ENCODE data around the gene IRAK3. TPM values are rescaled to one million over a fixed set of nuclear protein-coding genes. Genes with fewer than 3 reads are reported as not detected.

Gene IRAK3
- total RNA-seq, 2 donors from 2014 or later = 0.27 to 0.59 TPM

DNA sequence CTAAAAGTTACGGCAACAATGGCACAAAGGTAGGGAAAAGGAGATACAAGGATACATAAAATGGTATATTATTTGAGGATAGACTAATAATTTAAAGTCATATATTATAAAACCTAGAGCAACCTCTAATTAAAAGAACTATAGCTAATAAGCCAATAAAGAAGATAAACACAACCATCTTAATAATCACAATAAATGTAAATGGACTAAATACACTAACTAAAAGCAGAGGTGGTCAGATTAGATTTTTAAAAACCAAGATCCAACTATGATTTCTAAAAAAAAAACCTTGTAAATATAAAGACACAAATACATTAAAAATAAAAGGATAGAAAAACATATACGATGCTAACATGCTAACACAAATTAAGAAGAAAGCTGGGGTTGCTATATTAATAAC is 47.7 kb upstream of the IRAK3 start:
- H3K9ac ChIP-seq (ENCODE audit: extremely low read depth, low read length, poor library complexity, severe bottlenecking) = no peak overlapping the region
- TF ChIP-seq, protein P1, sequence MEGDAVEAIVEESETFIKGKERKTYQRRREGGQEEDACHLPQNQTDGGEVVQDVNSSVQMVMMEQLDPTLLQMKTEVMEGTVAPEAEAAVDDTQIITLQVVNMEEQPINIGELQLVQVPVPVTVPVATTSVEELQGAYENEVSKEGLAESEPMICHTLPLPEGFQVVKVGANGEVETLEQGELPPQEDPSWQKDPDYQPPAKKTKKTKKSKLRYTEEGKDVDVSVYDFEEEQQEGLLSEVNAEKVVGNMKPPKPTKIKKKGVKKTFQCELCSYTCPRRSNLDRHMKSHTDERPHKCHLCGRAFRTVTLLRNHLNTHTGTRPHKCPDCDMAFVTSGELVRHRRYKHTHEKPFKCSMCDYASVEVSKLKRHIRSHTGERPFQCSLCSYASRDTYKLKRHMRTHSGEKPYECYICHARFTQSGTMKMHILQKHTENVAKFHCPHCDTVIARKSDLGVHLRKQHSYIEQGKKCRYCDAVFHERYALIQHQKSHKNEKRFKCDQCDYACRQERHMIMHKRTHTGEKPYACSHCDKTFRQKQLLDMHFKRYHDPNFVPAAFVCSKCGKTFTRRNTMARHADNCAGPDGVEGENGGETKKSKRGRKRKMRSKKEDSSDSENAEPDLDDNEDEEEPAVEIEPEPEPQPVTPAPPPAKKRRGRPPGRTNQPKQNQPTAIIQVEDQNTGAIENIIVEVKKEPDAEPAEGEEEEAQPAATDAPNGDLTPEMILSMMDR (conservative IDR thresholded peaks at IDR 0.05) = no peak
- H3K27me3 ChIP-seq (ENCODE audit: control insufficient read depth, insufficient read depth, low read length, poor library complexity, severe bottlenecking) = no peaks in the 10 kb centered on the region
- no peak overlapping the region for H3K4me3 Mint-ChIP-seq
- no peak overlapping the region for H3K27ac ChIP-seq (ENCODE audit: low read depth, low read length)
- H3K27me3 Mint-ChIP-seq (ENCODE audit: insufficient read depth) = no peaks in the 10 kb centered on the region
- H3K4me3 ChIP-seq (ENCODE audit: low read length) = no peak overlapping the region
- peaks cover 2% of the 10 kb centered on the region for H3K4me1 Mint-ChIP-seq
- H3K9me3 Mint-ChIP-seq = peaks cover 38% of the 10 kb centered on the region
- peaks cover 38% of the 10 kb centered on the region for H3K9me3 ChIP-seq (ENCODE audit: control insufficient read depth, low read length)
- DNase-seq = no peak
- peaks cover 57% of the 10 kb centered on the region for H3K36me3 ChIP-seq (ENCODE audit: control insufficient read depth, insufficient read depth, low read length)
- H3K36me3 Mint-ChIP-seq (ENCODE audit: low read depth) = peaks cover 45% of the 10 kb centered on the region
- no peaks in the 10 kb centered on the region for H3K4me1 ChIP-seq (ENCODE audit: control insufficient read depth, insufficient read depth, low read length)
- no peak overlapping the region for H3K27ac Mint-ChIP-seq
- WGBS, 2 experiments (ENCODE audit: insufficient coverage in 1 of 2, insufficient read length in 1 of 2) = 100% methylated on average over 2 of the region's 2 CpGs; no CpG with 5 or more reads in 1 of the 2 experiments

DNA sequence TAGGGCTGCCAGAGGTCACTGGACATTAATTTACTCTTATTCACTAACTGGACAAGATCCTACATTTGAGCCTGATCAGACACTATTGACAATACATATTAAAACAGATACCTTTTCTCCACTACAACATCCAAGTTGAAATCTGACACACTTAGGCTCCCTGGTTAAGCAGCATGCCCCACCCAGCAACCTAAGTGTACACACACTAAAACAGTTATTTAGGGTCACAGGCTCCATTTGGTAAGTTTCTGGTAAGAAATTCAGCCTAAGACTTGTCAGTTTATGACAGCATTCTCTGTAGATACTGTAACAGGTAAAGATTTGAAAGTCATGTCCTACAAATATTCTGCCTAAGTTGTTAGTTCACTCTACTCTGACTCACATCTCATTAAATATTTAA is 46.2 kb upstream of the IRAK3 start:
- H3K4me3 ChIP-seq (ENCODE audit: low read length) = no peak overlapping the region
- no peak overlapping the region for H3K27ac ChIP-seq (ENCODE audit: low read depth, low read length)
- H3K9ac ChIP-seq (ENCODE audit: extremely low read depth, low read length, poor library complexity, severe bottlenecking) = no peak overlapping the region
- TF ChIP-seq, protein P1 (conservative IDR thresholded peaks at IDR 0.05) = no peak
- no peak for DNase-seq
- H3K4me3 Mint-ChIP-seq = no peak overlapping the region
- H3K27me3 ChIP-seq (ENCODE audit: control insufficient read depth, insufficient read depth, low read length, poor library complexity, severe bottlenecking) = no peaks in the 10 kb centered on the region
- H3K4me1 ChIP-seq (ENCODE audit: control insufficient read depth, insufficient read depth, low read length) = no peaks in the 10 kb centered on the region
- no peak overlapping the region for H3K27ac Mint-ChIP-seq
- peaks cover 2% of the 10 kb centered on the region for H3K4me1 Mint-ChIP-seq
- peaks cover 38% of the 10 kb centered on the region for H3K9me3 ChIP-seq (ENCODE audit: control insufficient read depth, low read length)
- H3K9me3 Mint-ChIP-seq = peaks cover 32% of the 10 kb centered on the region
- peaks cover 47% of the 10 kb centered on the region for H3K36me3 ChIP-seq (ENCODE audit: control insufficient read depth, insufficient read depth, low read length)
- no peaks in the 10 kb centered on the region for H3K27me3 Mint-ChIP-seq (ENCODE audit: insufficient read depth)
- H3K36me3 Mint-ChIP-seq (ENCODE audit: low read depth) = peaks cover 36% of the 10 kb centered on the region

DNA sequence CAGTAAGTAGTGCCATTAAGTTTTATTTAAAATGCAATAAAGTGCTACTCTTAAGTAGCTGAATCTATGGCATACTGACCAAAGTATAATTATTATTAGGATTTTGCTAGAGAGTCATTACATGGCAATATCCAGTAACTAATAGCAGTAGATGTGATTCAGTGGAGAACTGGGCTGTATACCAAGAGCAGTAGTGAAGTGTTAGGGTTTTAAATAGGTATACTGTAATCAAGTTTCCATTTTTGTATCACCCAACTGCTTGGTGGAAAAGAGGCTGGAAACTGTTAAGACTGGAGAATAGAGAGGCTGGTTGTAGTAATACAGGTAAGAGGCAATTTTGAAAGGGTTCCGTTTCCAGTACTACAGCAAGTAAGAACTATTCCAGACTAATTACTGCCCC is 45.1 kb upstream of the IRAK3 start:
- H3K9ac ChIP-seq (ENCODE audit: extremely low read depth, low read length, poor library complexity, severe bottlenecking) = no peak overlapping the region
- H3K27ac Mint-ChIP-seq = no peak overlapping the region
- no peak for DNase-seq
- H3K9me3 ChIP-seq (ENCODE audit: control insufficient read depth, low read length) = peaks cover 38% of the 10 kb centered on the region
- H3K27me3 ChIP-seq (ENCODE audit: control insufficient read depth, insufficient read depth, low read length, poor library complexity, severe bottlenecking) = no peaks in the 10 kb centered on the region
- no peak overlapping the region for H3K27ac ChIP-seq (ENCODE audit: low read depth, low read length)
- no peaks in the 10 kb centered on the region for H3K4me1 ChIP-seq (ENCODE audit: control insufficient read depth, insufficient read depth, low read length)
- peaks cover 37% of the 10 kb centered on the region for H3K36me3 ChIP-seq (ENCODE audit: control insufficient read depth, insufficient read depth, low read length)
- H3K4me3 Mint-ChIP-seq = no peak overlapping the region
- TF ChIP-seq, protein P1 (conservative IDR thresholded peaks at IDR 0.05) = no peak
- H3K27me3 Mint-ChIP-seq (ENCODE audit: insufficient read depth) = no peaks in the 10 kb centered on the region
- H3K4me1 Mint-ChIP-seq = peaks cover 2% of the 10 kb centered on the region
- WGBS, 2 experiments (ENCODE audit: insufficient coverage in 1 of 2, insufficient read length in 1 of 2) = 80 to 100% methylated on average over 1 of the region's 1 CpG
- H3K4me3 ChIP-seq (ENCODE audit: low read length) = no peak overlapping the region
- H3K36me3 Mint-ChIP-seq (ENCODE audit: low read depth) = peaks cover 34% of the 10 kb centered on the region
- peaks cover 31% of the 10 kb centered on the region for H3K9me3 Mint-ChIP-seq

All from endodermal cell (in vitro differentiated cells).